H4 (cell line): ENCODE results near the gene CCDC33. TPM values are rescaled to one million over a fixed set of nuclear protein-coding genes. Genes with fewer than 3 reads are reported as not detected.

ENCODE experiments used
- DNase-seq: peaks from one replicate; pipeline ENCODE4 v3.0.0-alpha.2; 2015; ENCODE audit warnings: low spot score
- total RNA-seq: library from RNA; depleted of rRNA; stranded (reverse); fragments of >200 nt; shearing (Covaris generic); gene quantifications from 2 replicates; pipeline ENCODE4 v1.2.3, GENCODE V29; 2014

Gene CCDC33
- total RNA-seq, 1 experiment from 2014 or later = 2.0 TPM

DNA sequence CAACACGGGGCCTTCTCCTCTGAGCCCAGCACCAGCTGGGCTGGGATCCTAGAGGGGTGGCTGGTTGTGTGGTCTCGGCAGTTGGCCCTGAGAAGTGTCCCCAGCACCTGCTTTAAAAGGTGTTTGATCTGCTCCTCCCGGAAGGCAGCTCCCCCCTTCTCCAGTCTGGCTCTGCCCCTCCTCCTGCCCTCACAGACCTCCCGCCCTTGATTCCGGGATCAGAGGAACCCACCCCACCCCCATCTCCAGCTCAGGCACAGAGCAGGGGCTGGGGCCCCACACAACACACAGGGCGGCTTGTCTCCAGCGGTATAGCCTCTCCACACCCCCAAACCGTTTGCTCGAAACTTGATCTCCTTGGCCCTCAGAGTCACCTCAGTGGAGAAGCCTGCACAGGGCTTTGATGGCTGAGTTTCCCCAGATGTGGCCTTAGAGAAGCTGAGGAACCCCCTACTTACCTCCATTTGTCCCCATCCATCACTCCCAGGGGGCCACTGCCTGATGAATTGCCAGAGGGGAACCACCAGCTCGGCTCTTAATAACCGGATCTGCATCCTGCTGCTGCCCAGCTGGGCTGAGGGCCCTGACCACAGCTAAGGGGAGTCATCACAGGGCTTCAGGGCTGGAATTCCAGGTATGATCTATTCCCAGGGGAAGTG is 27.1 kb upstream of the CCDC33 start:
- peak; percentile 59 for DNase-seq

DNA sequence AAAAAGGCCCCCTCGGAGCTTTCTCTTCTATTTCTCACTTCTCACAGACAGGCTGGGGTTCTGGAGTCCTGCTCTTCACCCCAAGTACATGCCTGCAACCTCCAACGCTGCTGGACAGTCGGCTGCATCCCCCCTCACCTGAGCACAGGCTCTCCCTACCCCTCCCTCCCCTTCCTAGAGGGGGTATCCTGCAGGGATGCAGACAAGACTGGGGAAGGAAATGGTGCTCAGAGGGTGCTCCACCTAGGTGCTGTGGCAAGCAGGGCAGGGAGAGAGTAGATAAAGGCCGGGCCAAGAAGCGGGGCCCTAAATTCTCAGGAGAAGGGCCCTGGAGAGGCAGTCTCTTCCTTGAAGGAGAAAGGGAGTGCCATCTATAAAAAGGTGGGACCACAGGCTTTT is 26.6 kb upstream of the CCDC33 start:
- DNase-seq = no peak

- peak; percentile 25 for DNase-seq
Observed at GRCh38 chr15:74209997-74210671, 26.0 kb upstream of the CCDC33 start.

DNA sequence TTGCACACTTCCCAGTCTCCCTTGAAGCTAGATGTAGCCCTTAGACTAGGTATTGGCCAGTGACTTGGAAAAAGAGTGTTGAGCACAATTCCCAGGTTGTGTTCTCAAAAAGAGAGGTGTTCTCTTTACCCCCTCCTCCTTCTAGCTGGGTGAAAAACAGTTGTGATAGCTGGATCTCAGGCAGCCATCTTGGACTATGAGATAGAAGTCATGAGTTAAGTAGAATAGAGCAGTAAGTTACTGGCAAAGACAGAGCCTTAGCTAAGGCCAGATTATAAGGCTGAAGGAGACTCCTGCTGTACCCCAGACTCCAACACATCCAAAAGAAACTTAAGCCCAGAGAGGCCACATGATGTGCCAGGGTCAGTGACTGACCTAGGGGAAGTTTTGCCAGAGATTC is 25.4 kb upstream of the CCDC33 start:
- DNase-seq = no peak

DNA sequence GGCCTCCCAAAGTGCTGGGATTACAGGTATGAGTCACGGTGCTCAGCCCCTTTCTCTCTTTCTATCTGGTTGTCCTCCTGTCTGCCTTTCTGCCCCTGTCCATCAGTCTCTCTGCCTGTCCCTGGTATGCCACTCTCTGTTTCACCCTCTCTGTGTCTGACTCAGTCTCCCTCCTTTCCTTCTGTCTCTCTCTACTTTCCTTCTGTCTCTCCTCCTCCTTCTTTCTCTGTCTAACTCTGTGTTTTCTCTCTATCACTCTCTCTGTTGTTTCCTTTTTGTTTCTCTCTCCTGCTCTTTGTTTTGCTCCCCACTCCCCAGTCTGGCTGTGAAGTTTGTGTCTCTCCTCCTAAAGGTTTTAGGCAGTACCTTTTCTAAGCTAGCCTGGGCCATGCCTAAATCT is 24.5 kb upstream of the CCDC33 start:
- DNase-seq = no peak

GRCh38 chr15:74212494-74212893 is 23.6 kb upstream of the CCDC33 start:
- DNase-seq = no peak

DNA sequence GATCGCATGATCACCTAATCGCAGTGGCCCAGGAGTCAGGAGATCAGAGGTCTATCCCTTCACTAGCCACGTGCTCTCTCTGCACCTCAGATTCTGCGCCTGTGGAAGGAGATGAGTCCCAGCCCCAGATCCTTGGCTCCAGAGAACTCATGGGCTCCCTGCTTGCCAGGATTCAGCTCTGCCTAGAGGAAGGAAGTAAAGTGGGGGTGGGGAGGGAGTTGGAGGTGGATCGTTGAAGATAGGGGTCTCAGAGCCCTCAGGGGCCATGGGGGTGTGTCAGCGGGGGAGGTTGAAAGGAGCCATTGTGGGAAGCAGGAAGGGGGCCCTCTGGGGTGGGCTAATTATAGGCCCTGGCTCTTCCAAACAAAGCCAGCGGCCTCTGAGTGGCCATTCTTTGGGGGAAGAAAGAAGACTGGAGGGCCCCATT is 22.3 kb upstream of the CCDC33 start:
- no peak for DNase-seq

DNA sequence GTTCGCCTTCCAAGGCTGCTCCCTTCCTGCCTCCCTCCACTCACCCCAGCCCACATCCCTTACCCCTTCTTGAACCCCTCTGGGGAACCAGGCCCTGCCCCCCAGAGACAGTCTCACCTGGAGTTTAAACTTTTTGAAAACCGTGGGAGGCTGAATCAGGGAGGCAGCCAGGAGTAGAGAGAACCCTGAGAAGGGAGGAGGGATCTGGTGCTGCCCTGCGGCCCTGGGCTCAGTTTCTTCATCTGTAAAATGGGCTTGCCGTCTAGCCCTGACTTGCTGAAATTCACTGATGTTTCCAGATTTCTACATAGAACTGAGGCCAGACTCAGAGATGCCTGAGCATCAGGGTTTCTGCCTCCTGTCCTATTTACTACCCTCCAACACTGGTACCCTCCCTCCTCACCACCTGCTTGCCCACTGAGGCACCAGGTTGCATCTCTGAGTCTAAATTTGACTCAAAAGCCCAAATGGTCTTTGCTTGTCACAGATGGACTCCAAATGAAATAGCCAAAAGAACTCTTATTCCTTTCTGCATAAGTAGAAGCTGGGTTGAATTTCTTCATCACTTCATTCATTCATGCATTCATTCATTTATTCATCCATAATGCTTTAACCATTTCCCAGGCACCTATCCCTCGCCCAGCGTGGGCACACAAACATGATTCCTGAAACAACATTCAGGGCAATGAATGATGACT is 21.7 kb upstream of the CCDC33 start:
- DNase-seq = no peak

DNA sequence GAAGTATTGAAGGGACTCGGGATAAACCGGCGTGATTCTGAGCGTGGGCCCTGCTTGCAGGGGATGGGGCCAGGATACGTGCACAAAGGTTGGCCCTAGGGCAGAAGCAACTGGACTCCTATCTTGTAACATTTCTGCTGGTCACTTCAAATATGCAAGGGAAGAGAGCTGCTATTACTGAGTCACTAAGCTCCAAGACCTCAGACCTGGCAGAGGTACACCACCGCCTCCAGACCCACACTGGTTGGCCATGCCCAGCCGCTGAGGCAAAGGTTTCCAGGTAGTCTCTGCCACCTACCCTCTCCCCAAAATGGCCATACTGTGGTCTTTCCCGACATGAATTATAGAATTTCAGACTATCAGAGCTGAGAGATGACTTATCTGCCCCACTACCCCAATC is 20.2 kb upstream of the CCDC33 start:
- DNase-seq = no peak

- no peak for DNase-seq
Observed at GRCh38 chr15:74216949-74217348, 19.2 kb upstream of the CCDC33 start.

DNA sequence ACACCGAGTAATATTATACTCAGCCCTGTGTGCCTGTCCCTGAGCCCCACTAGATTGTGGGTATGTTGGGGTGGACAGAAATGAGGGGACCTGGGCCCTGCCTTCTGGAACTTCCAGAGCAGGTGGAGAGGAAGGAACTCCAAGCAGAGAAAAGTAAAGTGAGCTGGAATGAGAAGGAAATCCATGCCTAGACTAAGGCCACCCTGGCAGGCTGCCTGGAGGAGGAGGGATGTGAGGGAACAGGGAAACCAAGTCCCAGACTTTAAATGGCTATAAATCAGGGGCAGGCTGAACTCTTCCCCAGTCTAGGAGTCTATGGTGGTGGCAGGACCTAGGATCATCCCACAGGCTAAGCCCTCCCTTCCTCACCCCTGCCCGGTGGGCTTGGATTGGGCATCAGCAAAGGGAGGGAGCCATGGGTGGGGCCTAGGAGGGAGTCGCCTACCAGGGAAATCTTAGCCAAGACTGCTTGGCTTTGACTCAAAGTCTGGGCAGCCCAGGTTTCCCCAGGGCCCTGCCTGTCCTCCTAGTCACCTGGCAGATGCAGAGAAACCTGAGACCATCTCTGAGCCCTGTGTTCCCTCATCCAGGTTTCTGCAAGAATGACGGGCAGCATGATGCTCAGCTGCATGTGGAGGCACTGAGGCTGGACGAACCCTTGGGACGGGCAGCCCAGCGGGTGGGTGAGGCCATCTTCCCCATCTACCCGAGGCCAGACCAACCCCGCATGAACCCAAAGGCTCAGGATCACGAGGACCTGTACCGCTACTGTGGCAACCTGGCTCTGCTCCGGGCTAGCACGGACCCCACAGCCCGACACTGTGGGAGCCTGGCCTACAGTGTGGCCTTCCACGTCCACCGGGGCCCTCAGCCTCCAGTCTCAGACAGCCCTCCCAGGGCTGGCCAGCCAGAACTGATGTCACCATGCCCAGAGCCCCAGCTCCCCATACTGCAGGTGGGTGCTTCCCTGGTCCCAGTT is 17.9 kb upstream of the CCDC33 start:
- DNase-seq = no peak

- DNase-seq = no peak
Observed at GRCh38 chr15:74220475-74221248, 15.5 kb upstream of the CCDC33 start.

GRCh38 chr15:74221399-74222239 is 14.5 kb upstream of the CCDC33 start:
- DNase-seq = no peak

- no peak for DNase-seq
Observed at GRCh38 chr15:74222240-74223119, 13.6 kb upstream of the CCDC33 start.

DNA sequence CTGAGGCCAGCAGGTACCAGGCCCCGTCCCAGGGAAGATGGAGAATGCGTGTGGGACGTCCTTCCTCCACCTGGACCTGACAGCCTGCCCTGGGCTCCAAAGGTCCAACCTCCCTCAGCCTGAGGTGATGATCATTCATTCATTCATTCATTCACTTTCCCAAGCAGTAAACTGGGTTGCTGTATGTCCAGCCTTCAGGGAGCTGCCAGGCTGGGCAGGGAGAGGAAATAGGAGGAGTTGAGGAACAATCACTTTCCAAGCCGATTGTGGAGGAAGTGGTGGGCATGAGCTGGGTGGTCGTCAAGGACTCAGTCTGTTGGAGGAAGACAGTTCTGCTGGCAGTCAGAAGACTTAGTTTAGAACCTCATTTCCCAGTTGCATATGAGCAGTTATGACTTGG is 10.2 kb upstream of the CCDC33 start:
- DNase-seq = no peak

GRCh38 chr15:74226761-74227540 is 9.2 kb upstream of the CCDC33 start:
- no peak for DNase-seq

DNA sequence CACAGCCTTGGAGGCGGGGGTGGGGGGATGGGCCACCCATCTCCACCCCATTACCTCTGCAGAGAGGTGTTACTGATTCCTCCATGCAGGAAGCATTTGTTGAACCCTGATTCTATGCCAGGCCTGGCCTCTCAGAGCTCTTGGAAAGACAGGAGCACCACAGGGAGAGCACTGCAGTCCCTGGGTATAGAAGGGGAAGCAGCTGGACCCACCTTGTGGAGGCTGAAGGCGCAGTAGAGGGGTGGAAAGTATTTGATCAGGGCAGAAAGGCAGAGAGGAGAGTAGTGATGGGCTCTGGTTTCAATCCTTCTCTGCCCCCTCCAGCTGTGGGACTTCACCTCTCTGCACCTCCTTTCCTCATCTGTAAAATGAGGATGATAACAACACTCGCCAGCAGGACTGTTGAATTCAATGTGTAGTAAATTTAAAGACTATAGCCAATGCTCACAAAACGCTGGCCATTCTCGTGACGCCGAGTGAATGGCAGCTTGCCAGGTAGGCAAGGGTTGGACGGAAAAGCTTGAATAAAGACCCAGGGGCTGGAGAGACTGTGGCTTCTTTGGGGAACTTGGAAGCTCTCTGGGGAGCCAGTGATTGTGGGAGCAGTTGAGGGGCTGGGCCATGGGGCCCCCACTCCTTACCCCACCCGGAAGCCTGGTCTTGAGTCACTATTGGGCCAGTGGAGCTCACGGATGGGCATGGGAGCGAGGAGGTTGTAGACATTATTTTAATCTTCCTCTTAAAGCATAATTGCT is 8.0 kb upstream of the CCDC33 start:
- DNase-seq = no peak

- DNase-seq = no peak
Observed at GRCh38 chr15:74228723-74229081, 7.4 kb upstream of the CCDC33 start.
